ENCODE data around the gene RMDN2.

The RMDN2 gene

DNA sequence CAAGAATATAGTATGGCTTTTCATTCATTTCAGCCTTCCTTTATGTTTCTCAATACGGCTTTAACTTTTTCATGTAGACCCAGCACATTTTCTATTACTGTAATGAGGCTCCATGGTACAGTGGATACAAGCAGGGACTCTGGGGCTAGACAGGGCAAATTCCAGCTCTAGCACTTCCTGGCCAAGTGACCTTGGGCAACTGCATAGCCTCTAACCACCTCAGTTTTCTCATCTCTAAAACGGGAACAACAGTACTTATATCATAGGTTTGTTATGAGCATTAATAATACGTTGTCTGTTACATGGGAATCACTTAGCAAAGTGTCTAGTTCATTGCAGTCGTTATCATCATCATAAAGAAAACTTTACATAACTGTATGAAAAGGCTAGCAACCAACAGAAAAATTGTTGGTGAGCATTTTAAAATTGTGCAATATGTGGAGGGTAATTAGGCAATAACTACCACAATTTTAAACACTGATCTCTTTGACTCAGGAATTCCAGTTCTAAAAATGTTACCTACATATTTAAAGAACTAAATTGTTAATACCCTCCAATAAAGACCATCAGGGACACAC lies 13.7 kb upstream of the RMDN2 start:
- TF ChIP-seq, protein P1, sequence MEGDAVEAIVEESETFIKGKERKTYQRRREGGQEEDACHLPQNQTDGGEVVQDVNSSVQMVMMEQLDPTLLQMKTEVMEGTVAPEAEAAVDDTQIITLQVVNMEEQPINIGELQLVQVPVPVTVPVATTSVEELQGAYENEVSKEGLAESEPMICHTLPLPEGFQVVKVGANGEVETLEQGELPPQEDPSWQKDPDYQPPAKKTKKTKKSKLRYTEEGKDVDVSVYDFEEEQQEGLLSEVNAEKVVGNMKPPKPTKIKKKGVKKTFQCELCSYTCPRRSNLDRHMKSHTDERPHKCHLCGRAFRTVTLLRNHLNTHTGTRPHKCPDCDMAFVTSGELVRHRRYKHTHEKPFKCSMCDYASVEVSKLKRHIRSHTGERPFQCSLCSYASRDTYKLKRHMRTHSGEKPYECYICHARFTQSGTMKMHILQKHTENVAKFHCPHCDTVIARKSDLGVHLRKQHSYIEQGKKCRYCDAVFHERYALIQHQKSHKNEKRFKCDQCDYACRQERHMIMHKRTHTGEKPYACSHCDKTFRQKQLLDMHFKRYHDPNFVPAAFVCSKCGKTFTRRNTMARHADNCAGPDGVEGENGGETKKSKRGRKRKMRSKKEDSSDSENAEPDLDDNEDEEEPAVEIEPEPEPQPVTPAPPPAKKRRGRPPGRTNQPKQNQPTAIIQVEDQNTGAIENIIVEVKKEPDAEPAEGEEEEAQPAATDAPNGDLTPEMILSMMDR (IDR thresholded peaks at IDR 0.05; ENCODE audit: control insufficient read depth, extremely low read depth, insufficient read depth), result no peak
- H3K4me3 ChIP-seq (ENCODE audit: low read depth, low read length), result no peak overlapping the region
- DNase-seq (ENCODE audit: low read depth), result no peak

- DNase-seq (ENCODE audit: low read depth), result no peak
- H3K4me3 ChIP-seq (ENCODE audit: low read depth, low read length), result no peak overlapping the region
- TF ChIP-seq, protein P1 (IDR thresholded peaks at IDR 0.05; ENCODE audit: control insufficient read depth, extremely low read depth, insufficient read depth), result no peak
These were observed 13.0 kb upstream of the RMDN2 start for GRCh38 chr2:37912056-37912455.

DNA sequence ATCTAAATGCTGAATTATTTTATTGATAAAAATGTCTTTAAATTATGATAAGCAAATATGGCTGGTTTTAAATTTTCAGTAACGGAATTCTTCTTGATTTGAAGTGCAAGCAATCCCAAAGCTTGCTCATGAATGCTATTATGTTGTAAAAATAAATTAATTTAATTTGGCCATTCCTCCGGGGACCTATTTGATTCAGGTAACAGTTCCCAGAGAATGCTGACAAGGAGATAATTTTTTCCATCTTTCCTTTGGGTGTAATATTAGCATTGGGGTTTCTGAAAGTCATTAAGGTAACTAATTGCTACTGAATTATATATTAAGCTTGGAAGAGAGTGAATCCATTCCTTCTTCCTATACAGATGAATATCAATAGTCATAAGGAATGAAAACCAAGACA lies 12.5 kb upstream of the RMDN2 start:
- DNase-seq (ENCODE audit: low read depth), result no peak
- no peak overlapping the region for H3K4me3 ChIP-seq (ENCODE audit: low read depth, low read length)
- TF ChIP-seq, protein P1 (IDR thresholded peaks at IDR 0.05; ENCODE audit: control insufficient read depth, extremely low read depth, insufficient read depth), result no peak

- H3K4me3 ChIP-seq (ENCODE audit: low read depth, low read length), result no peak overlapping the region
- DNase-seq (ENCODE audit: low read depth), result no peak
- TF ChIP-seq, protein P1 (IDR thresholded peaks at IDR 0.05; ENCODE audit: control insufficient read depth, extremely low read depth, insufficient read depth), result no peak
These were observed 10.7 kb upstream of the RMDN2 start for GRCh38 chr2:37914340-37914739.

- DNase-seq (ENCODE audit: low read depth), result no peak
- TF ChIP-seq, protein P1 (IDR thresholded peaks at IDR 0.05; ENCODE audit: control insufficient read depth, extremely low read depth, insufficient read depth), result no peak
- H3K4me3 ChIP-seq (ENCODE audit: low read depth, low read length), result no peak overlapping the region
These were observed 9.3 kb upstream of the RMDN2 start for GRCh38 chr2:37915773-37916172.

- DNase-seq (ENCODE audit: low read depth), result peak; percentile 48
- H3K4me3 ChIP-seq (ENCODE audit: low read depth, low read length), result no peak overlapping the region
- TF ChIP-seq, protein P1 (IDR thresholded peaks at IDR 0.05; ENCODE audit: control insufficient read depth, extremely low read depth, insufficient read depth), result no peak
These were observed 8.5 kb upstream of the RMDN2 start for GRCh38 chr2:37916512-37917082.

Measured in LNCaP clone FGC (cell line).